WTC11 (cell line): Measurements from ENCODE around the gene AP5Z1. TPM values are rescaled to one million over a fixed set of nuclear protein-coding genes. Genes with fewer than 3 reads are reported as not detected.
A peak's percentile ranks its signal among the peaks of the same experiment; 100 is the strongest.

Source experiments
- ATAC-seq: fragments of 200-7000 bp; cut with Tn5 transposase; 2 replicates; pipeline ENCODE4 v1.10.0; 2021; ENCODE audit warnings: mild to moderate bottlenecking, moderate library complexity
- CTCF ChIA-PET: fragments of 300-600 bp; sonication (Branson Sonifier 250); formaldehyde crosslinking; loops from one replicate; lab custom pipeline; 2021; ENCODE audit warnings: antibody characterized with exemption; lab: Charles Lee
- POLR2A ChIA-PET: fragments of 350-600 bp; sonication (Branson Sonifier 250); formaldehyde crosslinking; loops from one replicate; lab custom pipeline; 2021; ENCODE audit warnings: antibody characterized with exemption; lab: Charles Lee
- DNase-seq: peaks from one replicate; pipeline ENCODE4 v3.0.0; 2021; ENCODE audit warnings: low spot score
- H3K27ac Mint-ChIP-seq: 2 replicates; pipeline ENCODE4 v1.8.0; 2021; ENCODE audit warnings: mixed read lengths
- H3K27me3 Mint-ChIP-seq: 2 replicates; pipeline ENCODE4 v1.8.0; 2021; ENCODE audit warnings: low read depth, mild to moderate bottlenecking, moderate library complexity, mixed read lengths
- H3K36me3 Mint-ChIP-seq: 2 replicates; pipeline ENCODE4 v1.8.0; 2021; ENCODE audit warnings: mixed read lengths
- H3K4me1 Mint-ChIP-seq: 2 replicates; pipeline ENCODE4 v1.8.0; 2022; ENCODE audit warnings: mixed read lengths
- H3K4me3 Mint-ChIP-seq: 2 replicates; pipeline ENCODE4 v1.8.0; 2021; ENCODE audit warnings: mild to moderate bottlenecking, moderate library complexity, mixed read lengths
- H3K9me3 Mint-ChIP-seq: 2 replicates; pipeline ENCODE4 v1.8.0; 2021; ENCODE audit warnings: mixed read lengths
- AR ChIP-seq: fragments of 250-450 bp; sonication (Bioruptor Pico); IDR thresholded peaks from 2 replicates; pipeline ENCODE4 v1.9.0; 2021; ENCODE audit warnings: mild to moderate bottlenecking
- ATF1 ChIP-seq: sonication (generic); formaldehyde crosslinking; IDR thresholded peaks from 2 replicates; pipeline ENCODE4 v1.8.1; 2023; ENCODE audit warnings: mild to moderate bottlenecking, moderate library complexity, missing genetic modification reagents
- CTCF ChIP-seq: fragments of 200-600 bp; IDR thresholded peaks from 2 replicates; pipeline ENCODE4 v1.8.0; 2022; ENCODE audit warnings: antibody characterized with exemption
- MYBL2 ChIP-seq: sonication (generic); formaldehyde crosslinking; IDR thresholded peaks from 2 replicates; pipeline ENCODE4 v1.8.1; 2023; ENCODE audit warnings: mild to moderate bottlenecking, moderate library complexity, missing genetic modification reagents
- NFE2L1 ChIP-seq: sonication (generic); formaldehyde crosslinking; IDR thresholded peaks from 2 replicates; pipeline ENCODE4 v1.8.1; 2023; ENCODE audit warnings: missing genetic modification reagents
- SP1 ChIP-seq: sonication (generic); formaldehyde crosslinking; conservative IDR thresholded peaks from 2 replicates; pipeline ENCODE4 v1.8.1; 2022; ENCODE audit warnings: missing genetic modification reagents
- TP53 ChIP-seq: sonication (generic); formaldehyde crosslinking; IDR thresholded peaks from 2 replicates; pipeline ENCODE4 v1.8.1; 2023; ENCODE audit warnings: mild to moderate bottlenecking, missing genetic modification reagents
- ZNF121 ChIP-seq: sonication (generic); formaldehyde crosslinking; IDR thresholded peaks from 2 replicates; pipeline ENCODE4 v1.8.0; 2023; ENCODE audit warnings: missing genetic modification reagents
- ZNF281 ChIP-seq: sonication (generic); formaldehyde crosslinking; IDR thresholded peaks from 2 replicates; pipeline ENCODE4 v1.8.0; 2023; ENCODE audit warnings: mild to moderate bottlenecking, missing genetic modification reagents
- ZNF671 ChIP-seq: fragments of 250-450 bp; sonication (Bioruptor Pico); IDR thresholded peaks from 2 replicates; pipeline ENCODE4 v1.8.0; 2021; ENCODE audit warnings: mild to moderate bottlenecking
- total RNA-seq: library from RNA; stranded (reverse); gene quantifications from 3 replicates; pipeline ENCODE4 v1.2.3, GENCODE V29; 2021
- TF ChIP-seq, protein P1 (sequence below): sonication (generic); formaldehyde crosslinking; IDR thresholded peaks from 2 replicates; pipeline ENCODE4 v1.8.1; 2022; ENCODE audit warnings: mild to moderate bottlenecking, missing genetic modification reagents, moderate library complexity, borderline replicate concordance
- TF ChIP-seq, protein P2 (sequence below): fragments of 250-450 bp; sonication (Bioruptor Pico); IDR thresholded peaks from 2 replicates; pipeline ENCODE4 v1.8.0; 2021; ENCODE audit warnings: mild to moderate bottlenecking
- TF ChIP-seq, protein P3 (sequence below): sonication (generic); formaldehyde crosslinking; IDR thresholded peaks from 2 replicates; pipeline ENCODE4 v1.8.1; 2023; ENCODE audit warnings: mild to moderate bottlenecking, missing genetic modification reagents, moderate library complexity

AP5Z1 gene
- total RNA-seq, 1 experiment from 2014 or later, result 29.4 TPM

- DNase-seq, result no peak
Observed at GRCh38 chr7:4837041-4837802, 61.8 kb downstream of the AP5Z1 start.

GRCh38 chr7:4837803-4838625, 62.6 kb downstream of the AP5Z1 start:
- ATAC-seq (peak; percentile 68), DNase-seq (peak; percentile 22)
- no peaks in the 10 kb centered on the region for H3K27me3 Mint-ChIP-seq
- POLR2A ChIA-PET, result no interaction called here
- H3K27ac Mint-ChIP-seq, result peak overlapping the region; percentile 68
- H3K9me3 Mint-ChIP-seq, result no peaks in the 10 kb centered on the region
- no peaks in the 10 kb centered on the region for H3K36me3 Mint-ChIP-seq
- 0 out of 2 replicates have a peak, but pooled peaks cover 5% of the 10 kb centered on the region for H3K4me1 Mint-ChIP-seq
- CTCF ChIA-PET, result interaction anchor here (0.6 to 1.8 kb wide), 2 partner anchors 8 to 46 kb away, joined by 3 to 6 read pairs; partner anchors contain the start of gene RADIL
- H3K4me3 Mint-ChIP-seq, result no peak overlapping the region
- TF ChIP-seq AR (CRISPR knock-in tag) (no peak), TP53 (CRISPR knock-in tag) (no peak), MYBL2 (CRISPR knock-in tag) (no peak), ZNF121 (CRISPR knock-in tag) (no peak), NFE2L1 (CRISPR knock-in tag) (no peak)
- TF ChIP-seq, protein P1, sequence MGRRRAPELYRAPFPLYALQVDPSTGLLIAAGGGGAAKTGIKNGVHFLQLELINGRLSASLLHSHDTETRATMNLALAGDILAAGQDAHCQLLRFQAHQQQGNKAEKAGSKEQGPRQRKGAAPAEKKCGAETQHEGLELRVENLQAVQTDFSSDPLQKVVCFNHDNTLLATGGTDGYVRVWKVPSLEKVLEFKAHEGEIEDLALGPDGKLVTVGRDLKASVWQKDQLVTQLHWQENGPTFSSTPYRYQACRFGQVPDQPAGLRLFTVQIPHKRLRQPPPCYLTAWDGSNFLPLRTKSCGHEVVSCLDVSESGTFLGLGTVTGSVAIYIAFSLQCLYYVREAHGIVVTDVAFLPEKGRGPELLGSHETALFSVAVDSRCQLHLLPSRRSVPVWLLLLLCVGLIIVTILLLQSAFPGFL (CRISPR knock-in tag), result no peak

More at GRCh38 chr7:4837041-4837802, 61.8 kb downstream of the AP5Z1 start:
- Mint-ChIP-seq H3K9me3 (no peaks in the 10 kb centered on the region), H3K4me3 (no peak overlapping the region), H3K4me1 (0 out of 2 replicates have a peak, but pooled peaks cover 5% of the 10 kb centered on the region), H3K36me3 (no peaks in the 10 kb centered on the region), H3K27me3 (no peaks in the 10 kb centered on the region), H3K27ac (peak overlapping the region; percentile 68)
- POLR2A ChIA-PET, result no interaction called here
- TF ChIP-seq CTCF, result no peak
- TF ChIP-seq, protein P2, sequence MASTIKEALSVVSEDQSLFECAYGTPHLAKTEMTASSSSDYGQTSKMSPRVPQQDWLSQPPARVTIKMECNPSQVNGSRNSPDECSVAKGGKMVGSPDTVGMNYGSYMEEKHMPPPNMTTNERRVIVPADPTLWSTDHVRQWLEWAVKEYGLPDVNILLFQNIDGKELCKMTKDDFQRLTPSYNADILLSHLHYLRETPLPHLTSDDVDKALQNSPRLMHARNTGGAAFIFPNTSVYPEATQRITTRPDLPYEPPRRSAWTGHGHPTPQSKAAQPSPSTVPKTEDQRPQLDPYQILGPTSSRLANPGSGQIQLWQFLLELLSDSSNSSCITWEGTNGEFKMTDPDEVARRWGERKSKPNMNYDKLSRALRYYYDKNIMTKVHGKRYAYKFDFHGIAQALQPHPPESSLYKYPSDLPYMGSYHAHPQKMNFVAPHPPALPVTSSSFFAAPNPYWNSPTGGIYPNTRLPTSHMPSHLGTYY (CRISPR knock-in tag), result no peak
- no peak for TF ChIP-seq SP1 (CRISPR knock-in tag)
- no peak for TF ChIP-seq ATF1 (CRISPR knock-in tag)
- TF ChIP-seq ZNF281, result no peak
- TF ChIP-seq ZNF671 (CRISPR knock-in tag), result no peak
- TF ChIP-seq, protein P3, sequence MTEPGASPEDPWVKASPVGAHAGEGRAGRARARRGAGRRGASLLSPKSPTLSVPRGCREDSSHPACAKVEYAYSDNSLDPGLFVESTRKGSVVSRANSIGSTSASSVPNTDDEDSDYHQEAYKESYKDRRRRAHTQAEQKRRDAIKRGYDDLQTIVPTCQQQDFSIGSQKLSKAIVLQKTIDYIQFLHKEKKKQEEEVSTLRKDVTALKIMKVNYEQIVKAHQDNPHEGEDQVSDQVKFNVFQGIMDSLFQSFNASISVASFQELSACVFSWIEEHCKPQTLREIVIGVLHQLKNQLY (CRISPR knock-in tag), result no peak
- ATAC-seq, result no peak
- CTCF ChIA-PET, result interaction anchor here (0.6 kb wide), 1 partner anchor 7 kb away, joined by 3 read pairs; no protein-coding TSS in a partner anchor
